OCI-LY7 (cell line): ENCODE results near the gene KRT3. TPM values are rescaled to one million over a fixed set of nuclear protein-coding genes. Genes with fewer than 3 reads are reported as not detected.

Experiments used
- Bru-seq: library from RNA; stranded (reverse); fragments of 400-500 nt; gene quantifications from one replicate; lab custom pipeline; 2021; lab: Mats Ljungman, UMichigan
- BruChase-seq, 2 experiments: library from RNA; stranded (reverse); fragments of 400-500 nt; gene quantifications; one replicate each; lab custom pipeline; 2021; lab: Mats Ljungman, UMichigan
- BruUV-seq: library from RNA; stranded (reverse); fragments of 400-500 nt; replicated peaks from 2 replicates; lab custom pipeline; 2021; lab: Mats Ljungman, UMichigan
- CTCF ChIA-PET: fragments of 300-600 bp; sonication (Branson Sonifier 250); formaldehyde crosslinking; loops from one replicate; lab custom pipeline; 2022; ENCODE audit warnings: antibody characterized with exemption; ENCODE audit not compliant: unreplicated experiment; lab: Charles Lee
- POLR2A ChIA-PET: fragments of 300-600 bp; sonication (Branson Sonifier 250); formaldehyde crosslinking; loops from one replicate; lab custom pipeline; 2022; ENCODE audit warnings: antibody characterized with exemption; lab: Charles Lee
- DNase-seq: peaks from one replicate; pipeline ENCODE4 v3.0.0-alpha.2; 2015; ENCODE audit warnings: low spot score
- H2AFZ ChIP-seq: fragments of 200-600 bp; sonication (generic), shearing (Covaris generic); 2 replicates; pipeline ENCODE4 v1.6.1; 2014; ENCODE audit warnings: mild to moderate bottlenecking, antibody characterized with exemption, low read length, moderate library complexity
- H3K27ac ChIP-seq: fragments of 200-600 bp; sonication (generic); 2 replicates; pipeline ENCODE4 v1.5.1; 2014; ENCODE audit warnings: mixed run types, low read depth, mild to moderate bottlenecking, moderate library complexity, low read length, inconsistent platforms; ENCODE audit not compliant: poor library complexity, severe bottlenecking
- H3K36me3 ChIP-seq: fragments of 200-600 bp; sonication (generic); 2 replicates; pipeline ENCODE4 v1.6.1; 2014; ENCODE audit warnings: mild to moderate bottlenecking, antibody characterized with exemption, low read length, moderate library complexity, mixed read lengths; ENCODE audit not compliant: insufficient read depth
- H3K4me1 ChIP-seq: fragments of 200-600 bp; sonication (generic); 2 replicates; pipeline ENCODE4 v1.5.1; 2014; ENCODE audit warnings: mild to moderate bottlenecking, low read length; ENCODE audit not compliant: insufficient read depth, poor library complexity, severe bottlenecking
- H3K4me2 ChIP-seq: fragments of 200-600 bp; sonication (generic); 2 replicates; pipeline ENCODE4 v1.6.1; 2014; ENCODE audit warnings: mild to moderate bottlenecking, low read length
- H3K4me3 ChIP-seq: fragments of 200-600 bp; sonication (generic); 2 replicates; pipeline ENCODE4 v1.5.1; 2014; ENCODE audit warnings: mild to moderate bottlenecking, low read depth, low read length; ENCODE audit not compliant: poor library complexity, severe bottlenecking
- H3K79me2 ChIP-seq: fragments of 200-600 bp; sonication (generic); 2 replicates; pipeline ENCODE4 v1.6.1; 2016; ENCODE audit warnings: low read depth, mild to moderate bottlenecking, low read length, moderate library complexity, mixed read lengths; ENCODE audit not compliant: insufficient read depth
- H3K9me2 ChIP-seq: fragments of 200-600 bp; sonication (generic); 2 replicates; pipeline ENCODE4 v1.6.1; 2016; ENCODE audit warnings: mild to moderate bottlenecking, low read length, mixed read lengths; ENCODE audit not compliant: insufficient read depth
- H3K9me3 ChIP-seq: fragments of 200-600 bp; sonication (generic); 2 replicates; pipeline ENCODE4 v1.6.1; 2014; ENCODE audit warnings: mild to moderate bottlenecking, mixed run types, low read length, mixed read lengths
- H4K20me1 ChIP-seq: fragments of 200-600 bp; sonication (generic); 2 replicates; pipeline ENCODE4 v1.6.1; 2014; ENCODE audit warnings: mild to moderate bottlenecking, antibody characterized with exemption, low read length, moderate library complexity, mixed read lengths; ENCODE audit not compliant: insufficient read depth
- CTCF ChIP-seq: fragments of 200-600 bp; sonication (generic); conservative IDR thresholded peaks from 2 replicates; pipeline ENCODE4 v1.5.1; 2014; ENCODE audit warnings: mild to moderate bottlenecking, antibody characterized with exemption, low read length, moderate library complexity, mixed read lengths
- EZH2phosphoT487 ChIP-seq: fragments of 200-600 bp; sonication (generic); IDR thresholded peaks from 2 replicates; pipeline ENCODE4 v1.6.1; 2018; ENCODE audit warnings: low read depth, borderline replicate concordance, mild to moderate bottlenecking, mixed run types, antibody characterized with exemption, low read length, moderate library complexity, mixed read lengths
- intact Hi-C: fragments of 100-400 bp; cut with micrococcal nuclease; formaldehyde crosslinking; loops from one replicate; pipeline ENCODE4 v1.10.0; 2022; ENCODE audit not compliant: unreplicated experiment
- long read RNA-seq: library from polyadenylated mRNA; stranded (forward); transcript quantifications from one replicate; pipeline ENCODE4 v2.0.0, GENCODE V29; 2022
- total RNA-seq, 2 experiments: library from RNA; depleted of rRNA in 1 of 2; stranded (reverse); fragments of >200 nt in 1 of 2; shearing (Covaris generic) in 1 of 2; gene quantifications; 2 replicates each; pipeline ENCODE4 v1.2.3, GENCODE V29; 2014 to 2022

Gene KRT3
- total RNA-seq (2014; rRNA removed; shearing (Covaris generic)), result not detected in 2 replicates
- not detected in 2 replicates for total RNA-seq (2022)
- not detected for Bru-seq, nascent RNA
- not detected for BruChase-seq, experiment 1, labeled RNA remaining after a 6-hour chase
- not detected for BruChase-seq, experiment 2, labeled RNA remaining after a 2-hour chase
- long read RNA-seq, result 0 reads

DNA sequence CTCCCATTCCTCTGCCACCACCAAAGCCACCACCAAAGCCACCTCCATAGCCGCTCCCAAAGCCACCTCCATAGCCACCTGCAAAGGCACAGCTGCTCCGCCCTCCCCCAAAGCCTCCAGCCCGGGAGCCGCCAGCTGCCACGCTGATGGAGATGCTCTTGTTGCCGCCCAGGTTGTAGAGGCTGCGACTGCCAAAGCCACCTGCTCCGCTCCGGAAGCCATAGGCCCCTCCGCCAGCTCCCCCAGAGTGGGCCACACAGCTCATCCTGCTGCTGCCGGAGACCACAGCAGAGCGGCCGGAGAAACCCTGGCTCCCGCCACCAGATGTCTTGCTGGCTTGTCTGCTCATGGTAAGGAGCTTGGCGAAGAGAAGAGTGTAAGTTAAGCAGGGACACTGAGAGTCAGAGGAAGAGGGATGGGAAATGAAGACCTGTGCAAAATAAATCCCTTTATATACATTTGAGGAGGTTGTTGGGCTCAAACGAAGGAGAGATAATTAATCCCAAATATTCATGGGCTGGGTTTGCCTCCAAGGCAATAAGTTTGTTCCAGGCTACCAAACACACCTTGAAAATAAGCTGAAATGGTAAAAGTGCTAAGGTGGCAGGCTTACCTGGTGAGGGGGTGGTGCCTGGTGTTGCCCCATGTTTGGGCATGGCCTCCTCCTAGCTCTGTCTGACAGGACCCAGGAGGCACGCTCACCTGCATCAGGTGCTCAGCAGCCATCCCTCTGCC, at the start of gene KRT3:
Gene KRT3, minus strand, starts transcription at position 424 of the 735 bp plus-strand sequence. Its CDS starts 75 bp downstream, at position 349.
- intact Hi-C loops, result no loop called here
- Histone ChIP-seq H3K27ac (no peak within 1 kb of the TSS), H2AFZ (no peak within 1 kb of the TSS), H3K4me2 (no peak within 1 kb of the TSS), H3K4me1 (no peaks in the 10 kb centered on the region), H3K36me3 (no peaks in the 10 kb centered on the region), H4K20me1 (no peaks in the 10 kb centered on the region), H3K9me3 (no peaks in the 10 kb centered on the region), H3K9me2 (no peaks in the 10 kb centered on the region), H3K79me2 (no peaks in the 10 kb centered on the region), H3K4me3 (no peak within 1 kb of the TSS)
- no peak for TF ChIP-seq EZH2phosphoT487
- TF ChIP-seq CTCF, result no peak
- ChIA-PET CTCF (no interaction called here), POLR2A (no interaction called here)
- no TSS peak for BruUV-seq
- DNase-seq, result no peak

GRCh38 chr12:52844386-52844785, 48.5 kb upstream of the KRT3 start:
- no peak overlapping the region for H2AFZ ChIP-seq
- no peak for DNase-seq
- TF ChIP-seq EZH2phosphoT487 (no peak), CTCF (no peak)
- intact Hi-C loops, result no loop called here
- no peaks in the 10 kb centered on the region for H3K9me2 ChIP-seq
- H3K27ac ChIP-seq, result no peak overlapping the region
- BruUV-seq, result no TSS peak
- no peaks in the 10 kb centered on the region for H4K20me1 ChIP-seq
- no peak overlapping the region for H3K4me3 ChIP-seq
- no peaks in the 10 kb centered on the region for H3K36me3 ChIP-seq
- no peaks in the 10 kb centered on the region for H3K79me2 ChIP-seq
- H3K4me2 ChIP-seq, result no peak overlapping the region
- ChIA-PET CTCF (no interaction called here), POLR2A (interaction anchor here (0.5 kb wide), 1 partner anchor 41 kb away, joined by 3 read pairs; no protein-coding TSS in a partner anchor)
- no peaks in the 10 kb centered on the region for H3K9me3 ChIP-seq
- H3K4me1 ChIP-seq, result peaks cover 5% of the 10 kb centered on the region
